Amniotic stem cell (primary cell): Measurements from ENCODE around the gene CCDC124.
"Not testable (repeated sequence)": the region's sequence is repeated elsewhere in the genome, so short reads cannot be mapped to it uniquely, and the experiment has no call there.

ENCODE experiments used
- DNase-seq: peaks from one replicate; lab custom pipeline; 2025; lab: John Stamatoyannopoulos, UW

Gene CCDC124, protein sequence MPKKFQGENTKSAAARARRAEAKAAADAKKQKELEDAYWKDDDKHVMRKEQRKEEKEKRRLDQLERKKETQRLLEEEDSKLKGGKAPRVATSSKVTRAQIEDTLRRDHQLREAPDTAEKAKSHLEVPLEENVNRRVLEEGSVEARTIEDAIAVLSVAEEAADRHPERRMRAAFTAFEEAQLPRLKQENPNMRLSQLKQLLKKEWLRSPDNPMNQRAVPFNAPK

DNA sequence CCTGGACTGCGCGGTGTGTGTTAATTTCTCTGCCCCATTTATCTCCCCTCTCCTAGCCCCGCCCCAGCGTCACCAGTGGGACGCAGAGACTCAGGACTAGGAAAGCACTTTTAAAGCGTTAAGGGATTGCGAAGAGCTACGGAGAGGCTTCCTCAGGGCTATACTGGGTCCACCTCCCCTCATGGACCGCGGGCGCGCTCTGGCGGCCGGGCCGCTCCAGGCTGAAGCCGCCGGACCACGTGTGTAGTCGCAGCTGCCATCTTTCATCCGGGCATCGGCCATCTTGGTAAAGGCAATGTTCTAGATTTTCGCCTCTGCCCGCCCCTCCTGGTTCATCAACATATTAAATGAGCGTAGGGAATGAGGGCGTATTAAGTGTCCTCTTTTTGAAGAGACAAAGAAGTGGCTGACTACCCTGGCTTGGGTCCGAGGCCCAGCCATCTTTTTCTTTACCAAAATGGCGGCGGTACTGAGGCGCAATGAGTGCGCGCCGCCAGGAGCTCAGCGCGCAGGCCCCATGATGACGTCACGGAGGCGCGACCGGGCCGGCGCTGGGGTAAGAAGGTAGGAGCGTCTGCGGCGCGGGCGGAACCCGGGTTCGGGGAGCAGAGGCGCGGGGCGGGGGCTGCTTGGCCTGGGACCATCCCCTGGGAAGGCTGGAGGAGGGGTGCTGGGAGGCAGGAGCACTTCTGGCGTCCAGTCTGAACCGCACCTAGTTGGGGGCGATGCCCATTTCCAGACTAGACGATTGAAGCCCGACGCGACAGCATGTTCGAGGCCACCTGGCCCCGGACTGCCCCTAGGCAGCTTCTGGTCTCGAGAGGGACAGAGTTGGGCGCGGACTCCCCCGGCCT is at the start of gene CCDC124:
Gene CCDC124, plus strand, starts transcription at position 531 of the 854 bp plus-strand sequence. CDS start 3,406 bp downstream, outside the sequence.
- DNase-seq: peak; percentile 90

DNA sequence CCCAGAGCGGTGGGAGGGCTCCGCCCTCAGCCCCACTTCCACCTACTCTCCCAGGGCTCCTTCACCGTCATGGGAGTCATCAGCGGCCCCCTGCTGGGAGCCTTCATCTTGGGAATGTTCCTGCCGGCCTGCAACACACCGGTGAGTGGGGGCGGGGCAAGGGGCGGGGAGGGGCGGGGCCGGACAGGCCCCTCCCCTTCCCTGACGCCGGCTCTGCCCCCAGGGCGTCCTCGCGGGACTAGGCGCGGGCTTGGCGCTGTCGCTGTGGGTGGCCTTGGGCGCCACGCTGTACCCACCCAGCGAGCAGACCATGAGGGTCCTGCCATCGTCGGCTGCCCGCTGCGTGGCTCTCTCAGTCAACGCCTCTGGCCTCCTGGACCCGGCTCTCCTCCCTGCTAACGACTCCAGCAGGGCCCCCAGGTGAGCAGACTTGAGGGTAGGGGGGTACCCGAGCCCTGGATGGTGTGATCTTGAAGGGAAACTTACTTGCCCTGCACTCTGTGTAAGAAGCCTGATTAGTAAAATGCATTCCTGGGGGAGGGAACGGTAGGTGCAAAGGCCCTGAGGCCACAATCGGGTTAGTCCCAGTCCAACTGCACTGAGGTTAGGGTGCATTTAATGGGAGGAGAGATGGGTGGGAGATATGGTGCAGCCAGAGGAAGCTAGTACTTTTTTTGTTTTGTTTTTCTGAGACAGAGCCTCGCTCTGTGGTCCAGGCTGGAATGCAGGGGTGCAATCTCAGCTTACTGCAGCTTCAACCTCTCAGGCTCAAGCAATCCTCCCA is 49.0 kb upstream of the CCDC124 start:
- no peak for DNase-seq

DNA sequence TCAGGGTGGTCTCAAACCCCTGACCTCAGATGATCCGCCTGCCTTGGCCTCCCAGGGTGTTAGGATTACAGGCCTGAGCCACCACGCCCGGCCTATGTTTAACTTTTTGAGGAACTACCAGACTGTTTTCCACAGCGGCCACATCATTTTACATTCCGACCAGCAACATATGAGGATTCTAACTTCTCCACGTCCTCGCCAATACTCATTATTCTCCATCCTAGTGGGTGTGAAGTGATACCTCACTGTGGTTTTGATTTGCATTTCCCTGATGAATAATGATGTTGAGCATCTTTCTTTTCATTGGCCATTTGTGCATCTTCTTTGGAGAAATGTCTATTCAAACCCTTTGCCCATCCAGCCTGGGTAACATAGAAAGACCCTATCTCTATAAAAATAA is 46.3 kb upstream of the CCDC124 start:
- no peak for DNase-seq

DNA sequence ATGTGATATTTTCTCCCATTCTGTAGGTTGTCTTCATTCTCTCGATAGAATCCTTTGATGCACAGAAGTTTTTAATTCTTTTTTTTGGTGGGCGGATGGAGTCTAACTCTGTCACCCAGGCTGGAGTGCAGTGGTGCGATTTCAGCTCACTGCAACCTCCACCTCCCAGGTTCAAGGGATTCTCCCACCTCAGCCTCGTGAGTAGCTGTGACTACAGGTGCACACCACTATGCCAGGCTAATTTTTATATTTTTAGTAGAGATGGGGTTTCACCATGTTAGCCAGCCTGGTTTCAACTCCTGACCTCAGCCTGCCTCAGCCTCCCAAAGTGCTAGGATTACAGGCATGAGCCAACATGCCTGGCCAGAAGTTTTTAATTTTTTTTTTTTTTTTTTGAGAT is 45.6 kb upstream of the CCDC124 start:
- not testable (repeated sequence) for DNase-seq

DNA sequence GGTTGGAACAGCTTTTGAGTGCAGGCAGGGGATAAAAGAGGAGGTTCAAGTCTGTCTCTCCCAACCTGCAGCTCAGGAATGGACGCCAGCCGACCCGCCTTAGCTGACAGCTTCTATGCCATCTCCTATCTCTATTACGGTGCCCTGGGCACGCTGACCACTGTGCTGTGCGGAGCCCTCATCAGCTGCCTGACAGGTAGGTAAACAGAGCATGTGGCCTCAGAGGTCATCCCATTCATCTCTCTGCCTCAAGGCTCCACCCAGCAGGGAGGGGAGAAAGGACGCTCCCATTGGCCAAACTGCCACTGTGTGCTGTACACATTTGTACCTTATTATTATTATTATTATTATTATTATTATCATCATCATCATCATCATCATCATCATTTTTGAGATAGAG is 44.6 kb upstream of the CCDC124 start:
- DNase-seq: no peak

DNA sequence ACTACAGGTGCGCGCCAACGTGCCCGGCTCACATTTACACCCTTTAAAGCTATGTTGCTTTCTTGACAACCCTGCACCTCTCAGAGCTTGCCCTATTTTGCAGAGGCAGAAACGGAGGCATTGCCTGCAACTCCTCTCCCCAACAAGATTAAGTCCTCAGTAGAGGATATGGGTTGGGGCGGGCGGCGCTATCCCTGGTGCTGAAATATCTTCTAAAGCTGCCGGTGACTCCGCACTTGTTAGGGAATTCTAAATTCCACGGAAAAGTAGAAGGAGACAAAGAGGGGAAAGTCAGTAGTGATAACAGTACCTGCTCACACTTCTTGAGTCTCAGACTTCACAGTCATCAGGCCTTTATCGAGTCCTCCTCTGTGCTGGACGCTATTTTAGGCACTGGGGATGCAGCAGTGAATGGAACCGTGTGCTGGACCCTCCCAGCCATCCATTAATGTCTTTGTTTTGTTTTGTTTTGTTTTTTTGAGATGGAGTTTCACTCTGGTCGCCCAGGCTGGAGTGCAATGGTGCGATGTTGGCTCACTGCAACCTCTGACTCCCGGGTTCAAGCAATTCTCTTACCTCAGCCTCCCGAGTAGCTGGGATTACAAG is 43.1 kb upstream of the CCDC124 start:
- DNase-seq: no peak

DNA sequence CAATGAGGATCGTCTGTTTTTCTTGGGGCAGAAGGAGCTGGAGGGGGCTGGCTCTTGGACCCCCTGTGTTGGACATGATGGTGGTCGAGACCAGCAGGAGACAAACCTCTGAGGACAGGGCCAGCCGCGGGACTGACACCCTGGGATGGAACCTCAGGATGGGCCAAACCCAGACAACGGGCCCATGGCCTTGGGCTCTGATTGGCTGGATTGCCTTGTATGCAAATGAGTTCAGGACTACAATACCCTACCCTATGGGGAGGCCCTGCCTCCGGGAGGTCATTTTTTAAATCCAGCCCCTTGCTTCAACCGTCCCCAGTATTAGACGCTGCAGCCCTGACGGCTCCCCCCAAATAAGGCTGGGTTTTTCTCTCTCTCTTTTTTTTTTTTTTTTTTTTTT is 39.0 kb upstream of the CCDC124 start:
- DNase-seq: no peak

DNA sequence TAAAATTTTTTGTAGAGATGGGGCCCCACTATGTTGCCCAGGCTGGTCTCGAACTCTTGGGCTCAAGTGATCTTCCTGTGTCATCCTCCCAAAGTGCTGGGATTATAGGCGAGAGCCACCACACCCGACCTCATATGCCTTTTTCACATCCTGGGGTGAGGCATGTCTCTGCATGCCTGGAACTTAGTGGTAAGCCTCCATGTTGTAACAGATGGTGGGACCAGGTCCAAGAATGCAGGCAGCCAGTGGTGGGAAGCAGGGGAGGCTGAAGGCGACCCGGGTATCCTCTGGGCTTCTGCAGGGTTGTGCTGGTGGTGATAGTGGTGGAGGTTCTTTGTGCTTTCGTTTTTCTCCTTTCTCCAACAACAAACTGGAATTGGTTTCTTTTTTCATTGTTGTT is 30.1 kb upstream of the CCDC124 start:
- no peak for DNase-seq

DNA sequence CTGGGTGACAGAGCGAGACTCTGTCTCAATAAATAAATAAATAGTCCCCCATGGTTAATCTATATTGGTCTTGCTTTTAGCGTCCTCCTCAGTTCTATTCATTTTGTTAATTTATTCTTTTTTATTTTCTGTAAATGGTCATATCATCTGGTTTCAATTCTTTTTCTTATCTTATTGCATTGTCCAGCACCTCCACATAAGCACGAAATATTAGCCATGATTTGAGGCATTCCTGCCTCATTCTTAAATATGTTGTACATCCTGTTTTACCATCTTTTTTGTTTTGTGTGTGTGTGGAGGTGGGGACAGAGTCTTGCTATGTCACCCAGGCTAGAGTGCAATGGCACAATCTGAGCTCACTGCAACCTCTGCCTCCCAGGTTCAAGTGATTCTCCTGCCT is 24.6 kb upstream of the CCDC124 start:
- DNase-seq: no peak

DNA sequence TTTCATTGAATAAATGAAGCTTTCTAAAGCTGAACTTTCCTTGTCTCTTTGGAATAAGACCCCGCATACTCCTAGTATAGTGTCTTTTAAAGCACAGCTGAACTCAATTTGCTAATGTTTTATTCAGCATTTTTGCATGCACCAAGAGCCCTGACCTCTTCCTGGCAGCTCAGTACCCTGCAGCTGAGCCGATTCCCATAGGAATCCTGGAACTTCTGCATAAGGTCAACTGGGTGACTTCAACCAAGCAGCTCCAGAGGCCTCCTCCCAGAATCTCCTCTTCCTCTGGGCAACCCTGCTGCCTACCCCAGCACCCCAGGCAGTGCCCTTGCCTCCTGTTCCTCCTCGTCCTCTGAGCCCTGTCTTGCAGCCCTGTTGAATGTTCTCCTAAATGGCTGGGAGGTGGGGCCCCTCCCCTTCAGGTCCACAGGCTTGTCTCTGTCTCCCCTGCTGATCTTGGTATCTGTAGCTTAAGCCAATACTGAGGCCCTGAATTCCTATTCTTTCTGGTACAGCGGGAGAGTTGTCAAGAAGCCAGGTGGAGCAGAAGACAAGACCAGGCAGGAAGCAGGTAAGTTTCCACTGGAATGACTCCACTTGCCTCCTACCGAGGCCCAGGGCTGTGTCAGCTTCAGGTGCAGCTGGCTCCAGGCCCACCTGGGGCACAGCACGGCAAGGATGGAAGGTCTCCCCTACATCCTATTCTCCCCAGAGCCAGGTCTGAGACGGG is 23.6 kb upstream of the CCDC124 start:
- no peak for DNase-seq

DNA sequence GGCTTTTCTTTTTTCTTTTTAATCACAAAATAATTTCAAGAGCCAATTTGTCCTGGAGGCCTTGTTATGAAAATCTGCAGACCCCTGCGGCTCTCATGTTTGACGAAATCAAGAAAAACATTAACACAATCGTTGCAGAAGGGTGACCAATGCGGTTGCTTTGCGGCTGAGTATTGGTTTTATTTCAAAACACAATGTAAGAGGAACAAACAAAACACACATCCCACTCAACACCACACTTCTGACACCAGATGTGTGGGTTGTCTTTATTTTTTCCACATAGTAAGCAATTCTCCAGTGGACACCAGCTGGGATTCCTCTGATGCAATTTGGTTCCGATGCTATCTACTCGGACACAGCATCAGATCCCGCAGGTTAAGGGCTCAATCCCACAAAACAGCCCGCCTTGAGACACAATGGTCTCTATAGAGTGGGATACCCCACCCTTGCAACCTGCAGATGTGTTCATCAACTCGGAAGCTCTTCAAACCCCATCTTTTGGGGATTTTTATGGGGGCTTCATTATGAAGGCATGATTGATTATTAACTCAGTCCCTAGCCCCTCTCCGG is 21.9 kb upstream of the CCDC124 start:
- DNase-seq: no peak

DNA sequence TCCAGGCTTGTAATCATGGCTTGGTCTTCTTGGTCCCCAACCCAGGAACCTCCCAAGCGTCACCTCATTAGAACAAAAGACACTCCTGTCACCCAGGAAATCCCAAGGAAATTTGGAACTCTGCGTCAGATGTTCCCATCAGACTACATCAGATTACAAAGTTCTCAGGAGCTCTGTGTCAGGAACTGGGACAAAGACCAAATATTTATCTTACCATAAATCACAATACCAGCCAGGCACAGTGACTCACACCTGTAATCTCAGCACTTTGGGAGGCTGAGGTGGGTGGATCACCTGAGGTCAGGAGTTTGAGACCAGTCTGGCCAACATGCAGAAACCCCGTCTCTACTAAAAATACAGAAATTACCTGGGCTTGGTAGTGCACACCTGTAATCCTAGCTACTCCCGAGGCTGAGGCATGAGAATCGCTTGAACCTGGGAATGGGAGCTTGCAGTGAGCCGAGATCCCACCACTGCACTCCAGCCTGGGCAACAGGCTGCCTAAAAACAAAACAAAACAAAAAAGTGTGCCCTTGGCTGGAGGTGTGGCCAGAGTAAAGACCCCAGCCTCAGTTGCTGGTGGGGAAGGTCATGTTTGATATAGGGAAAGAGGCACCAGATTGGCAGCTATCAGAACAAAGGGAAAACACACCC is 16.7 kb upstream of the CCDC124 start:
- no peak for DNase-seq

DNA sequence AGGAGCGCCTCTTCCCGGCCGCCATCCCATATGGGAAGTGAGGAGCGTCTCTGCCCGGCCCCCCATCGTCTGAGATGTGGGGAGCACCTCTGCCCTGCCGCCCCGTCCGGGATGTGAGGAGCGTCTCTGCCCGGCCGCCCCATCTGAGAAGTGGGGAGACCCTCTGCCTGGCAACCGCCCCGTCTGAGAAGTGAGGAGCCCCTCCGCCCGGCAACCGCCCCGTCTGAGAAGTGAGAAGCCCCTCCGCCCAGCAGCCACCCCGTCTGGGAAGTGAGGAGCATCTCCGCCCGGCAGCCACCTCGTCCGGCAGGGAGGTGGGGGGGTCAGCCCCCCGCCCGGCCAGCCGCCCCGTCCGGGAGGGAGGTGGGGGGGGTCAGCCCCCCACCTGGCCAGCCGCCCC is 14.7 kb upstream of the CCDC124 start:
- DNase-seq: not testable (repeated sequence)

DNA sequence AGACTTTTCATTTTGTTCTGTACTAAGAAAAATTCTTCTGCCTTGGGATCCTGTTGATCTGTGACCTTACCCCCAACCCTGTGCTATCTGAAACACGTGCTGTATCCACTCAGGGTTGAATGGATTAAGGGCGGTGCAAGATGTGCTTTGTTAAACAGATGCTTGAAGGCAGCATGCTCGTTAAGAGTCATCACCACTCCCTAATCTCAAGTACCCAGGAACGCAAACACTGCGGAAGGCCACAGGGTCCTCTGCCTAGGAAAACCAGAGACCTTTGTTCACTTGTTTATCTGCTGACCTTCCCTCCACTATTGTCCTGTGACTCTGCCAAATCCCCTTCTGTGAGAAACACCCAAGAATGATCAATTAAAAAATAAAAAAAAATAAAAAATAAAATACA is 13.7 kb upstream of the CCDC124 start:
- not testable (repeated sequence) for DNase-seq

DNA sequence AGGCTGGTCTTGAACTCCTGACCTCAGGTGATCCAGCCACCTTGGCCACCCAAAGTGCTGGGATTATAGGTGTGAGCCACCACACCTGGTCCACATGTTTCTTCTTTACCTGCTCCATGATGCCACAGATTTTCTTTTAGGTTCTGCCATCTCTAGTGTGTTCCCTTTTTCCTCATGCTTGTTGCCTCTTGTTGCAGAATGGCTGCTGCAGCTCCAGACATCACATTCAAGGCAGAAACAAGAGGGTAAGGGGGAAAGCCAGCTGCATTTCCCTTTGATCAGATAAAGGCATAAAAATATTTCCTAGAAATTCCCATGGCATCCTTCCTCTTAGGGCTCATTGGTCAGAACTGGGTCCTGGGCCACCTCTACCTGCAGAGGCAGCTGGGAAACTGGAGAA is 12.3 kb upstream of the CCDC124 start:
- no peak for DNase-seq

DNA sequence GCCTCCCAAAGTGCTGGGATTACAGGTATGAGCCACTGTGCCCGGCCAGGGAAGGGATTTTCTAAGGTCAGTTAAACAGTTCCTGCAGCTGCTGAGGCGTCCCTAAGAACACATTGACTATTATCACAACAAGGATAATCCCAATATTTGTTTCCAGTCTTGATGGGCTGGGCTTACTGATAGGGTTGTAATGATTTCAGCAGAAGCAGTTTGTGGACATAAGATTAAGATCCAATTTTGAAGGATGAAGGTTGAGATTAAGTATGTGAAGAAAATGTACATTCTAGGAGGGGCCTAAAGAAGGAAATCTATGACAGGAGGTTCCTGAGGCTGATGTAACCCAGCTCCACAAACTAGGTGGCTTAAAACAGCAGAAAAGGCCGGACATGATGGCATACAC is 10.7 kb upstream of the CCDC124 start:
- no peak for DNase-seq

DNA sequence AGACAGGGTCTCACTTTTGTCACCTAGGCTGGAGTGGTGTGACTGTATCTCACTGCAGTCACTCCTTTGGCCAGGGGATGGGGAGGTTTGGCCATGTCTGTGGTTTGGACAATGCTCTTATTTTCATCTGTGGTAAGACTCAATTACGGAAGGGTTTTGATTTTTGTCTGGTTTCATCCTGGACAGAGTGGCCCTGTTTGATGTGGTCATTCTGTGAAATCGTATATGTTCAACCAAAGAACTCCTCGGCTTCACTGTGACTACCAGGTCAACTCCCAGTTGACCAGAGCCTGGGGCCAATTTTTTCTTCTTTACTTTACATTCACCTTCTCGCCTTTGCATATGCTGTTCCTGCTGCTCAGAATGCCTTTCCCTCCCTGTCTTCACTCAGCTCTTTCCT is 6.8 kb upstream of the CCDC124 start:
- DNase-seq: no peak

DNA sequence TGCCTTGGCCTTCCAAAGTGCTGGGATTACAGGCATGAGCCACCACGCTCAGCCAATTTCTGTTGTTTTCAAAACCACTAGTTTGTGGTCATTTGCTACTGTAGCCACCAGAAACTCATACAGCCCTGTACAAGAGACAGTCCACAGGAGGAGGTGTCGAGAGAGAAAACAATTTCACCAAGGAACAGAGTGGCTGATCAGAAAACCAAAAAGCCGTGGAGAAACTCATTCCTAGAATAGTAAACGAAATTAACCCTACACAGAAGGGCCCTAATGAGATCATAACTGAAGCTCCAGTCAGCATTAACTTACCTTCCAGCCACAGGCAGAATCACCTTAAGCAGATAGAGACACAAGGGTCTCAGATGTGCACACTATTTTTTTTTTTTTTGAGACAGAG is 3.8 kb upstream of the CCDC124 start:
- no peak for DNase-seq

DNA sequence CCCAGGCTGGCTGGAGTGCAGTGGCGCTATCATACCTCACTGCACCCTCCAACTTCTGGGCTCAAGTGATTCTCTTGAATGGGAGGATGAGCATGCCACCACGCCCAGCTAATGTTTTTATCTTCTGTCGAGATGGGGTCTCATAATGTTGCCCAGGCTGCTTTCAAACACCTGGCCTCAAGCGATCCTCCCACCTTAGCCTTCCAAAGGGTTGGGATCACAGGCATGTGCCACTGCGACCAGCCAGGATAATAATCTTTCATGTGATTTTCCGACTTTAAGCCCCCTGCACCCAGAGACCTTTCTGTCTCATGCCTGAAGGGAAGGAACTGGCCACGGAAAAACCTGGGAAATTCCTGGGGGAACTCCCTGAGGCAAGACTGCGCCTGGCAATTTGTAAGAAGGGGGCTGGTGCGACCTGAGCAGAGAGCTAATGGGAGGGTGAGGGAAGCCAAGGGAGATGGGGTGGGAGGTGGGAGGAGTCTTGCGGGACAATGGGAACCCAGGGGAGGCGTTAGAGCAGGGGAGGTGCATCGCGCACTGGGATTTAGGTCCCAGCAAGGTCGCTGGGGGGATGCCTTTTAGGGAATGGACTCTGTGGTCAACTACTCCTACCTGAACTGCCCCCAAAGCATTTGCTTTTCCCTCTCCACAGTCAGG is 1.2 kb upstream of the CCDC124 start:
- no peak for DNase-seq

DNA sequence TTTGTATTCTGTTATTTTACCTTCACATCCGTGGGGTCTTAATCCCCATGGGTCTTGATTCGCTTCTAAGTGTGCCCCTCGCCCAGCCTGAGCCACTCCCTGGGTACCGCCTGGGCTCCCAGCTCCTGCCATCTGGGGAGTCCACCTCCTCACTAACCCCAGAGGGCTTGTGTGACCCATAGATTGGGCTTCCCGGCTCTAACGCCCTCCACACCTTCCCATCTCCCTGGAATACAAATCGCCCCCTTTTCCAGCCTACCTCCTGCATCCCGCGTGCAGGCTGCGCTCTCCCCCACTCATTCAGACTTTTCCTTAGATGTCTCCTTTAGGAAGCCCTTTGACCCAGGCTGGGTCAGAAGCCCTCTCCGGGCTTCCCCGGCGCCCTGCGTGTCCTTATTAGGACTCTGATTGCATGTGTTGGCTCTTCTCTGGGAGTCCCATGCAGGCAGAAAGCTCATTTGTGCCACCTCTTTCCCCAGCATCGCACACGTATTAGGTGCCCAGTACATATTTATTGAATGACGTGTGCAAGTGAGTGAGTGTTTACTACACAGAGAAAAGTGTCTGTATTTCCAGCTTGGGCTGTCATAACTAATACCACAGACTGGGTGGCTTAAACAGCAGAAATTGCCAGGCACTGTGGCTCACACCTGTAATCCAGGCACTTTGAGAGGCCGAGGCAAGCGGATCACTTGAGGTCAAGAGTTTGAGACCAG is 757 bp downstream of the CCDC124 start:
- no peak for DNase-seq
